Hepatocyte (in vitro differentiated cells): ENCODE measurements around the gene C19orf81. TPM values are rescaled to one million over a fixed set of nuclear protein-coding genes. Genes with fewer than 3 reads are reported as not detected.

Experiments used
- DNase-seq: peaks from one replicate; pipeline ENCODE4 v3.0.0-alpha.2; 2016; ENCODE audit warnings: low spot score
- H2AFZ ChIP-seq: fragments of 200-600 bp; sonication (generic); 2 replicates; pipeline ENCODE4 v1.6.0; 2016; ENCODE audit warnings: antibody characterized with exemption, mild to moderate bottlenecking
- H3K27ac ChIP-seq: fragments of 200-600 bp; sonication (generic); 2 replicates; pipeline ENCODE4 v1.5.1; 2016; ENCODE audit warnings: mild to moderate bottlenecking
- H3K27me3 ChIP-seq: fragments of 200-600 bp; sonication (generic); 2 replicates; pipeline ENCODE4 v1.6.1; 2016
- H3K36me3 ChIP-seq: fragments of 200-600 bp; sonication (generic); replicated peaks from 2 replicates; pipeline ENCODE4 v1.5.1; 2016; ENCODE audit warnings: low read depth; ENCODE audit not compliant: insufficient read depth
- H3K4me1 ChIP-seq: fragments of 200-600 bp; sonication (generic); 2 replicates; pipeline ENCODE4 v1.5.1; 2016; ENCODE audit warnings: mild to moderate bottlenecking, moderate library complexity; ENCODE audit not compliant: insufficient read depth
- H3K4me2 ChIP-seq: fragments of 200-600 bp; sonication (generic); 2 replicates; pipeline ENCODE4 v1.6.0; 2016
- H3K4me3 ChIP-seq: fragments of 200-600 bp; sonication (generic); 2 replicates; pipeline ENCODE4 v1.5.1; 2016; ENCODE audit warnings: mild to moderate bottlenecking
- H3K79me2 ChIP-seq: fragments of 200-600 bp; sonication (generic); 2 replicates; pipeline ENCODE4 v1.6.0; 2017; ENCODE audit warnings: mild to moderate bottlenecking
- H3K9me2 ChIP-seq: fragments of 200-600 bp; sonication (generic); replicated peaks from 2 replicates; pipeline ENCODE4 v1.6.0; 2017; ENCODE audit warnings: mild to moderate bottlenecking; ENCODE audit not compliant: insufficient read depth
- H3K9me3 ChIP-seq: fragments of 200-600 bp; sonication (generic); 2 replicates; pipeline ENCODE4 v1.5.1; 2016; ENCODE audit warnings: low read depth, mild to moderate bottlenecking
- H4K20me1 ChIP-seq: fragments of 200-600 bp; sonication (generic); 2 replicates; pipeline ENCODE4 v1.6.0; 2016; ENCODE audit warnings: mild to moderate bottlenecking; ENCODE audit not compliant: insufficient read depth, poor library complexity, severe bottlenecking
- EZH2 ChIP-seq: fragments of 200-600 bp; sonication (generic); IDR thresholded peaks from 2 replicates; pipeline ENCODE4 v1.6.1; 2016; ENCODE audit warnings: antibody characterized with exemption, mild to moderate bottlenecking, borderline replicate concordance
- EZH2phosphoT487 ChIP-seq: fragments of 200-600 bp; sonication (generic); IDR thresholded peaks from one replicate; pipeline ENCODE4 v1.6.1; 2018; ENCODE audit warnings: antibody characterized with exemption, mild to moderate bottlenecking, low read depth, moderate library complexity; ENCODE audit not compliant: unreplicated experiment, severe bottlenecking
- WGBS: methylation state at CpG from one replicate; pipeline ENCODE4 v1.1.6; 2016; ENCODE audit warnings: low lambda C conversion rate; ENCODE audit errors: missing lambda C conversion rate; 5-methylcytosine and 5-hydroxymethylcytosine counted together
- polyA plus RNA-seq: library from polyadenylated mRNA; unstranded; fragments of >200 nt; fragmentation: Nextera tagmentation; extraction: Ambion mirVana; gene quantifications from 2 replicates; pipeline ENCODE4 v1.2.1, GENCODE V29; 2016
- total RNA-seq: library from RNA; depleted of rRNA; stranded (reverse); fragments of >200 nt; gene quantifications from 2 replicates; pipeline ENCODE4 v1.2.3, GENCODE V29; 2014
- TF ChIP-seq, protein P1 (sequence below): fragments of 200-600 bp; sonication (generic); IDR thresholded peaks from 2 replicates; pipeline ENCODE4 v1.5.1; 2016; ENCODE audit warnings: antibody characterized with exemption, mild to moderate bottlenecking; ENCODE audit not compliant: poor library complexity

C19orf81 gene
- total and polyA plus RNA-seq, 2 experiments from 2014 or later: 4.1 to 12.4 TPM

DNA sequence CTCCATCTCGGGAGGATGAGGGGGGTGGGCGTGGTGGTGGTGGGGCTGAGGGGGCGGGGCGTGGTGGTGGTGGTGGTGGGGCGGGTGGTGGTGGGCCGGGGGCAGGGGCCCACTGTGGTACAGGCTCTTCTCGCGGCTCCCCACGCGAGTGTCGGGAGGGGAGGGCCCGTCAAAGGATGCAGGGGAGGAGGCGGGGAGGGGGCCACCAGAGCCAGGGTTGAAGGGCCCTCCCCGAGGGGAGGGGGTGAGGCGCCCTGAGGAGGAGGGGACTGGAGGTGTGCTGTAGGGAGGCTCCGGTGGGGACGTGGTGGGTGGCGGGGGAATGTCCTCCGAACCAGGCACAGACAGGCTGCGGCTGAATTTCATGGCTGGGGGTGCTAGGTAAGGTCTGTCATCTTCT lies 19.6 kb downstream of the C19orf81 start:
- H3K27me3 ChIP-seq: peaks cover 66% of the 10 kb centered on the region
- H3K27ac ChIP-seq: no peak overlapping the region
- WGBS: 47% methylated on average over 3 of the region's 20 CpGs
- H3K9me2 ChIP-seq: no peaks in the 10 kb centered on the region
- H3K4me2 ChIP-seq: no peak overlapping the region
- DNase-seq: no peak
- no peaks in the 10 kb centered on the region for H3K36me3 ChIP-seq
- TF ChIP-seq EZH2: no peak
- no peak for TF ChIP-seq EZH2phosphoT487
- TF ChIP-seq, protein P1, sequence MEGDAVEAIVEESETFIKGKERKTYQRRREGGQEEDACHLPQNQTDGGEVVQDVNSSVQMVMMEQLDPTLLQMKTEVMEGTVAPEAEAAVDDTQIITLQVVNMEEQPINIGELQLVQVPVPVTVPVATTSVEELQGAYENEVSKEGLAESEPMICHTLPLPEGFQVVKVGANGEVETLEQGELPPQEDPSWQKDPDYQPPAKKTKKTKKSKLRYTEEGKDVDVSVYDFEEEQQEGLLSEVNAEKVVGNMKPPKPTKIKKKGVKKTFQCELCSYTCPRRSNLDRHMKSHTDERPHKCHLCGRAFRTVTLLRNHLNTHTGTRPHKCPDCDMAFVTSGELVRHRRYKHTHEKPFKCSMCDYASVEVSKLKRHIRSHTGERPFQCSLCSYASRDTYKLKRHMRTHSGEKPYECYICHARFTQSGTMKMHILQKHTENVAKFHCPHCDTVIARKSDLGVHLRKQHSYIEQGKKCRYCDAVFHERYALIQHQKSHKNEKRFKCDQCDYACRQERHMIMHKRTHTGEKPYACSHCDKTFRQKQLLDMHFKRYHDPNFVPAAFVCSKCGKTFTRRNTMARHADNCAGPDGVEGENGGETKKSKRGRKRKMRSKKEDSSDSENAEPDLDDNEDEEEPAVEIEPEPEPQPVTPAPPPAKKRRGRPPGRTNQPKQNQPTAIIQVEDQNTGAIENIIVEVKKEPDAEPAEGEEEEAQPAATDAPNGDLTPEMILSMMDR: no peak
- no peaks in the 10 kb centered on the region for H3K79me2 ChIP-seq
- no peaks in the 10 kb centered on the region for H3K4me1 ChIP-seq
- H2AFZ ChIP-seq: no peak overlapping the region
- no peak overlapping the region for H3K4me3 ChIP-seq
- H4K20me1 ChIP-seq: no peaks in the 10 kb centered on the region
- H3K9me3 ChIP-seq: no peaks in the 10 kb centered on the region

DNA sequence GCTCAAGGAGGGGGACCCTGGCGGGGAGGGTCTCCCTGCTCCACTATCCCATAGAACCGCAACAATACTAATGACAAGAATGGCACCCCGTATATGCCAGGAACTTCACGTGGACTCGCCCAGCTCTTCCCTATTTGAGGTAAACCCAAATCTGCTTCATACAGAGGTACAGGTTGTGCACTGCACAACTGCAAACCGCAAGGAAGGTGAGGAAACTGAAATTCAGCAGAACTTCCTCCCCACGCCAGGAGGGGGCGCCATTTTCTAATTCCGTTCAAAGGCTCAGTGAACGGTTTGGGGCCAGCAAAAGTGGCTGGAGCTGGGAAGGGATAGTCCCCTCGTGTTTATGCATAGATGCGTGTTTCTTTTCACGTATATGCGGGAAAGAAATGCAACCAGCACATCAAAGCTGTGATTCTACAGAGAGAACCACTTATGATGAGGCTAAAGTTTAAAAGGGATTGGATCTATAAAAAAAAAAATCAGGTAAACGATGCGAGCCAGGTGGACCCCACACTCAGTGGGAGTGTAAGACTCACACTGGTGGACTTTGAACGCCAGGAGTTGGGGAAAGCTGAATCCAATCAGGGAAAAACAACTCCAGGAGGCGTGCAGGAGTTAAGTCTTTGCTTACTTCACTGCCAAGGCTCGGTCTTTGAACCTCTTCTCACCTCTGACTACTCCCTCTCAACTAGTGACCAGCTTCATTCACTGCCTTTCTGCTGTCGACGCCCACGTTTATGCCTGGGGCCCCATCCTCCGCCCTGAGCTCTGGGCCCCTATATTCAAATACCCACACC lies 20.3 kb downstream of the C19orf81 start:
- peaks cover 66% of the 10 kb centered on the region for H3K27me3 ChIP-seq
- 41% methylated on average over 23 of the region's 23 CpGs for WGBS

DNA sequence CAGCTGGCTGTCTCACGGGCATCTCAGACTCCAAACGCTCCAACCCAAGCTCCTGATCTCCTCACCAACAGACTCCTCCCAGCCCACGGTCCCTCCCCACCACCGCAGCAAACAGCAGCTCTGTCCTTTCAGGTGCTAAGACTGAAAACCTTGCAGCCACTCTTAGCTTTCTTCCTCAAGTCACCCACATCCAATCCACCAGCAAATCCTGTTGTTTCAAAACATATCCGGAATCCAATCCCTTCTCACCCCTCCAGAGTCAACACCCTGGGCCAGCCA lies 20.8 kb downstream of the C19orf81 start:
- no peak overlapping the region for H2AFZ ChIP-seq
- H3K9me3 ChIP-seq: no peaks in the 10 kb centered on the region
- no peaks in the 10 kb centered on the region for H3K36me3 ChIP-seq
- H3K4me2 ChIP-seq: no peak overlapping the region
- H3K4me1 ChIP-seq: no peaks in the 10 kb centered on the region
- 39% methylated on average over 5 of the region's 5 CpGs for WGBS
- no peak overlapping the region for H3K4me3 ChIP-seq
- peaks cover 66% of the 10 kb centered on the region for H3K27me3 ChIP-seq
- no peaks in the 10 kb centered on the region for H3K79me2 ChIP-seq
- no peaks in the 10 kb centered on the region for H4K20me1 ChIP-seq
- no peak for DNase-seq
- no peak overlapping the region for H3K27ac ChIP-seq
- H3K9me2 ChIP-seq: no peaks in the 10 kb centered on the region
- TF ChIP-seq EZH2 (no peak), EZH2phosphoT487 (no peak)
- TF ChIP-seq, protein P1: no peak

More for the DNA sequence above, 20.3 kb downstream of the C19orf81 start:
- H3K79me2 ChIP-seq: no peaks in the 10 kb centered on the region
- peak; percentile 13 for TF ChIP-seq EZH2
- TF ChIP-seq EZH2phosphoT487: no peak
- TF ChIP-seq, protein P1: peak; percentile 57
- H3K4me1 ChIP-seq: no peaks in the 10 kb centered on the region
- no peaks in the 10 kb centered on the region for H3K36me3 ChIP-seq
- no peak overlapping the region for H2AFZ ChIP-seq
- no peaks in the 10 kb centered on the region for H3K9me3 ChIP-seq
- H3K9me2 ChIP-seq: no peaks in the 10 kb centered on the region
- DNase-seq: peak; percentile 44
- H4K20me1 ChIP-seq: no peaks in the 10 kb centered on the region
- no peak overlapping the region for H3K4me3 ChIP-seq
- no peak overlapping the region for H3K27ac ChIP-seq
- no peak overlapping the region for H3K4me2 ChIP-seq
